IPS-20b (cell line): Measurements from ENCODE around the gene CDC6.

Experiments
- H3K27ac ChIP-seq: one replicate; pipeline ENCODE4 v1.5.1; 2013; ENCODE audit warnings: low read length
- H3K27me3 ChIP-seq: 2 replicates; pipeline ENCODE4 v1.6.1; 2013; ENCODE audit warnings: mild to moderate bottlenecking, low read length, inconsistent platforms; ENCODE audit not compliant: insufficient read depth
- H3K36me3 ChIP-seq: 2 replicates; pipeline ENCODE4 v1.6.1; 2013; ENCODE audit warnings: low read depth, mild to moderate bottlenecking, inconsistent platforms, low read length, moderate library complexity; ENCODE audit not compliant: insufficient read depth
- H3K4me1 ChIP-seq: 2 replicates; pipeline ENCODE4 v1.6.1; 2013; ENCODE audit warnings: mild to moderate bottlenecking, control low read depth, inconsistent platforms, low read length, moderate library complexity; ENCODE audit not compliant: insufficient read depth
- H3K4me3 ChIP-seq: 2 replicates; pipeline ENCODE4 v1.5.1; 2013; ENCODE audit warnings: mild to moderate bottlenecking, low read length, inconsistent platforms
- H3K9ac ChIP-seq: 2 replicates; pipeline ENCODE4 v1.6.1; 2013; ENCODE audit warnings: low read depth, mild to moderate bottlenecking, inconsistent platforms, low read length, moderate library complexity
- H3K9me3 ChIP-seq: 2 replicates; pipeline ENCODE4 v1.6.1; 2013; ENCODE audit warnings: mild to moderate bottlenecking, low read depth, low read length, inconsistent platforms; ENCODE audit not compliant: insufficient read depth

CDC6 gene

DNA sequence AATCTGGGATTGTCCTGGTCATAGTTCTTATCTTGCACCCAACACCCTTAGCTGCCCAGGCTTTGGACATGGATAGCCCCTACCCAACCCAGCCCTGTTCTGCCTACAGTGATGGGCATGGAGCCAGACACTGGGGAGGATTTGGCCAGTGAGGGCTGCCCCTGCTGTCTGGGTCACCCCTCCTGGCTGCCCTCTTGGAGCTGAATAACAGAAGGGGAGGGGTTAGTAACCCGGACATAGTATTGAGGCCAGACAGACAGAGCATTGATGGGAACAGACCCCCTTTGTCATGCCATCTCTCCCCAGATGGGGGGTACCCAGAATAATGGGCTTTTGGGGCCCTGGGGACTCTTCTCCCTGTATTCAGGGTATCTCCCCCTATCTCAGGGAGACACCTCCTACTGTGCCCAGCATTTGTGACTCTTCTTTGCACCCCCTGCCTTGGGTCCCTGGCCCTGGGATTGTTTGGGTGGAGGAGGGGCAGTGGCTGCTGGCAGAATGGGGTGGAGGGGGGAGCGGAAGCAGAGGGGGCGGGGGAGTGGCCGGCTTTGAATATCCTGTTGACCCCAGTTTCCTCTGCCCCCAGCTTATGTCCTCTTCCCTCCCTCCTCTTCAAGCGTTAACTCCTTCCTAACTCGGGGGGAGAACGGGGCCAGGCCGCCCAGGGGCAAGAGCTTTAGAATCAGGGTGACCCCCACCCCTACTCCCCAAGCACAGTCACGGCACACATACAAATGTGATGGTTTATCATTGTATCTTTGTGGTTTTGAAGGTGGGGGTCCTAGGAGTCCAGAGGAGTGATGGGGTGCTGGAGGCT lies 59.8 kb downstream of the CDC6 start:
- peak overlapping the region; percentile 49; the same call in 1 of the 2 replicates for H3K4me3 ChIP-seq
- H3K9ac ChIP-seq: peak overlapping the region; percentile 47; the same call in 1 of the 2 replicates
- no peaks in the 10 kb centered on the region for H3K9me3 ChIP-seq
- peaks cover 13% of the 10 kb centered on the region for H3K36me3 ChIP-seq
- H3K27ac ChIP-seq: no peak overlapping the region
- H3K27me3 ChIP-seq: peaks cover 72% of the 10 kb centered on the region
- H3K4me1 ChIP-seq: peaks cover 51% of the 10 kb centered on the region

DNA sequence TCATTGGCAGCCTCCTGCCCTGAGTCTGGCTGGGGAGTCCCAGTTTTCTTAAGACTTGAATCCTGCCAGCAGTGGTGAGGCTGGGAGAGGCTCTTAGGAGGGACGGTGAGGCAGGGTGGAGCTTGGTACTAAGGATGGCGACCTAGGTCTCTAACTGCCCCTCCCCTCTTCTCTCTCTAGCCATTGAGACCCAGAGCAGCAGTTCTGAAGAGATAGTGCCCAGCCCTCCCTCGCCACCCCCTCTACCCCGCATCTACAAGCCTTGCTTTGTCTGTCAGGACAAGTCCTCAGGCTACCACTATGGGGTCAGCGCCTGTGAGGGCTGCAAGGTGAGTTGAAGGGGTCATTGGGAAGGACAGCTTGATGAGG lies 60.4 kb downstream of the CDC6 start:
- peaks cover 66% of the 10 kb centered on the region for H3K27me3 ChIP-seq
- peaks cover 48% of the 10 kb centered on the region for H3K4me1 ChIP-seq
- peak overlapping the region; percentile 49; the same call in 1 of the 2 replicates for H3K4me3 ChIP-seq
- peaks cover 19% of the 10 kb centered on the region for H3K36me3 ChIP-seq
- no peak overlapping the region for H3K9ac ChIP-seq
- no peaks in the 10 kb centered on the region for H3K9me3 ChIP-seq
- H3K27ac ChIP-seq: no peak overlapping the region

- Histone ChIP-seq H3K27ac (no peak overlapping the region), H3K4me3 (no peak overlapping the region), H3K36me3 (peaks cover 20% of the 10 kb centered on the region), H3K4me1 (peaks cover 42% of the 10 kb centered on the region), H3K9ac (no peak overlapping the region), H3K9me3 (no peaks in the 10 kb centered on the region), H3K27me3 (peaks cover 59% of the 10 kb centered on the region)
These were observed 61.1 kb downstream of the CDC6 start for GRCh38 chr17:40348562-40349476.

- Histone ChIP-seq H3K36me3 (peaks cover 20% of the 10 kb centered on the region), H3K27ac (no peak overlapping the region), H3K4me1 (peaks cover 36% of the 10 kb centered on the region), H3K27me3 (peaks cover 52% of the 10 kb centered on the region), H3K4me3 (no peak overlapping the region), H3K9ac (no peak overlapping the region), H3K9me3 (no peaks in the 10 kb centered on the region)
These were observed 61.8 kb downstream of the CDC6 start for GRCh38 chr17:40349477-40349894.

GRCh38 chr17:40349895-40350688 lies 62.4 kb downstream of the CDC6 start:
- H3K27ac ChIP-seq: peak overlapping the region; percentile 16
- peaks cover 46% of the 10 kb centered on the region for H3K27me3 ChIP-seq
- peaks cover 36% of the 10 kb centered on the region for H3K4me1 ChIP-seq
- no peak overlapping the region for H3K4me3 ChIP-seq
- no peak overlapping the region; the same call in 1 of the 2 replicates for H3K9ac ChIP-seq
- peaks cover 20% of the 10 kb centered on the region for H3K36me3 ChIP-seq
- no peaks in the 10 kb centered on the region for H3K9me3 ChIP-seq

- Histone ChIP-seq H3K36me3 (peaks cover 23% of the 10 kb centered on the region), H3K9ac (no peak overlapping the region; the same call in 1 of the 2 replicates), H3K9me3 (no peaks in the 10 kb centered on the region), H3K4me3 (peak overlapping the region; percentile 20; the same call in 1 of the 2 replicates), H3K27ac (peak overlapping the region; percentile 16), H3K27me3 (peaks cover 39% of the 10 kb centered on the region), H3K4me1 (peaks cover 33% of the 10 kb centered on the region)
These were observed 63.1 kb downstream of the CDC6 start for GRCh38 chr17:40350689-40351358.

GRCh38 chr17:40351359-40352236 lies 63.9 kb downstream of the CDC6 start:
- Histone ChIP-seq H3K4me1 (peaks cover 28% of the 10 kb centered on the region), H3K9me3 (no peaks in the 10 kb centered on the region), H3K36me3 (peaks cover 23% of the 10 kb centered on the region), H3K4me3 (no peak overlapping the region), H3K9ac (no peak overlapping the region), H3K27me3 (peaks cover 33% of the 10 kb centered on the region), H3K27ac (no peak overlapping the region)

- no peak overlapping the region for H3K4me3 ChIP-seq
- H3K4me1 ChIP-seq: peaks cover 21% of the 10 kb centered on the region
- H3K36me3 ChIP-seq: peaks cover 23% of the 10 kb centered on the region
- H3K27ac ChIP-seq: no peak overlapping the region
- H3K9ac ChIP-seq: no peak overlapping the region
- H3K9me3 ChIP-seq: no peaks in the 10 kb centered on the region
- peaks cover 26% of the 10 kb centered on the region for H3K27me3 ChIP-seq
These were observed 64.6 kb downstream of the CDC6 start for GRCh38 chr17:40352237-40352778.

GRCh38 chr17:40352779-40353394 lies 65.2 kb downstream of the CDC6 start:
- H3K27ac ChIP-seq: no peak overlapping the region
- peaks cover 23% of the 10 kb centered on the region for H3K36me3 ChIP-seq
- H3K4me3 ChIP-seq: no peak overlapping the region
- no peaks in the 10 kb centered on the region for H3K9me3 ChIP-seq
- peaks cover 23% of the 10 kb centered on the region for H3K27me3 ChIP-seq
- H3K4me1 ChIP-seq: peaks cover 17% of the 10 kb centered on the region
- no peak overlapping the region for H3K9ac ChIP-seq
